ENCODE measurements around the gene ZBTB44. TPM values are rescaled to one million over a fixed set of nuclear protein-coding genes. Genes with fewer than 3 reads are reported as not detected.

Gene ZBTB44
- polyA plus RNA-seq, 5 donors: 27.7 to 48.7 (median 45.7) TPM

DNA sequence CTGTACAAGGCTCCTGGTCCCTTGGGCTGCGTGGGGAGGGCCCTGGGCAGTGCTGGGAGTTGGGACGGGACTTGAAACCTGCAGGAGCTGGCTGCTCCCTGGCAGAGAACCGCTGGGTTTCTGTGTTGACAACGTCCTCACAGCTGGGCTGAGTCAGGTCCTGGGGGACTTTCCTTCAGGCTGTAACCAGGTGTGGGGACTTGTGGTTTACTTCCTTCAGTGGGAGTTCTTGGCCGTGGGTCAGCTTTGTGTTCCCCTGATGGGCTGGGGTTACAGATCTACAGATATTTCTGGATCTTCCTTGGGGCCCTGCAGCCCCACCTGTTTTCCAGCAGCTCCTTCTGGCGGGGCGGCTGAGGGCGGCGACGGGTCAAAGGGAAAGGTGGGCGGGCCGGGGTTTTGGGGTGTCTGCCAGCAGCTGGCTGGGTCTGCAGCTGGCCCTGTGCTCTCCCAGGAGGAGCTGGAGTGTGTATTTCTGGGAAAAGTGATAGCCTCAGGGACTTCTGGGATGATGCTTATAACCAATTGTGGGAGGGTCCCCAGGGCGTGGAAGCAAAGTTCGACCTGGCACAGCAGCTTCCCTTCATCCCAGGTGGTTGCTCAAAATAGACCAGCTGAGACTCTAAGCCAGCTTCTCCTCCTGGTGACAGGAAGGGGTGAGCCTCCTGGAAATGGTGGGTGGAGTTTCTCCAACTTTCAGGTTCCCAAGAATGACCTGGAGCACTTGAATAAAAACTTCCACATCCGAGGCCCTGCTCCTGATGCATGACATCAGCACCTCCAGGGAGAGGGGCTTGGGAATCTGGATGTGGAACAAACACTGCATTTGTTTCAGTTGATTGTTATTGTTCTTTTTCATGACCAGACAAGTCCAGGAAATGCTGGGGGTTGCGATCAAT lies 136.0 kb downstream of the ZBTB44 start:
- no peak for DNase-seq

DNA sequence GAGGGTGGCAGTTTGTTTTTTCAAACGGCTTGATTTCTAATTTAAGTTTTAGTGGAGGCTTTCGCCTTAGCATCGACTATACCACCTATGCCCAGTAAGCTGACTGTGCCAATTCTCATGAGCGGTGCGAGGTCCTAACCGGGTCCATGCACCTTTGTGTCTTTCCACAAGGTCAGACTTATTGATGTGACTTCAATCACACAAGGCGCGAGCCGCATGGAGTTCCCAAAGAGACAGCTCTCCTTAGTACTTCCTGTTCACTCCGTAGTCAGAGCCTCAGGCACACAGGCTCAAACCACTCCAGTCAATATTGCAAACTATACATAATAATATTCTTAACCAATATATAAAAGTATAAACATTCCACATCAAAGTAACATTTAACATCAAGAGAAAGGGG lies 136.9 kb downstream of the ZBTB44 start:
- no peak for DNase-seq

Other genes starting within 250 kb of the ZBTB44 start
- gene APLP2, start 245.0 kb downstream of the ZBTB44 start, polyA plus RNA-seq (ENCODE audit: insufficient read depth in 1 of 5, insufficient read length in 5 of 5, low replicate concordance in 1 of 5): 100 to 1,000 TPM; 424 to 539 (median 490) TPM
- gene ST14, start 155.1 kb downstream of the ZBTB44 start, polyA plus RNA-seq (ENCODE audit: insufficient read depth in 1 of 5, insufficient read length in 5 of 5, low replicate concordance in 1 of 5): 10 to 100 TPM; 22.3 to 43.2 (median 35.1) TPM
- 10 to 100 TPM in 1 of 5 donors, 1 to 10 TPM in 4; 3.7 to 11.2 (median 6.0) TPM for gene ADAMTS8, start 113.7 kb upstream of the ZBTB44 start, polyA plus RNA-seq (ENCODE audit: insufficient read depth in 1 of 5, insufficient read length in 5 of 5, low replicate concordance in 1 of 5)
- gene ADAMTS15, start 133.7 kb upstream of the ZBTB44 start, polyA plus RNA-seq (ENCODE audit: insufficient read depth in 1 of 5, insufficient read length in 5 of 5, low replicate concordance in 1 of 5): 10 to 100 TPM; 35.2 to 44.9 (median 37.3) TPM